IMR-90 (cell line): Measurements from ENCODE around the gene TBC1D17. TPM values are rescaled to one million over a fixed set of nuclear protein-coding genes. Genes with fewer than 3 reads are reported as not detected.

Experiments
- ATAC-seq: fragments of 200-7000 bp; cut with Tn5 transposase; 2 replicates; pipeline ENCODE4 v1.9.1; 2020; ENCODE audit warnings: low read depth, mild to moderate bottlenecking, moderate library complexity
- BruUV-seq: library from RNA; stranded (reverse); fragments of 400-500 nt; replicated peaks from 2 replicates; lab custom pipeline; 2021; lab: Mats Ljungman, UMichigan
- CTCF ChIA-PET: fragments of 300-600 bp; formaldehyde crosslinking; extraction: SDS; loops from one replicate; lab custom pipeline; 2021; ENCODE audit warnings: antibody characterized with exemption; lab: Yijun Ruan, JAX
- POLR2A ChIA-PET: fragments of 300-600 bp; sonication (Branson Sonifier 250); formaldehyde crosslinking; loops from one replicate; lab custom pipeline; 2022; ENCODE audit warnings: antibody characterized with exemption; ENCODE audit not compliant: unreplicated experiment; lab: Charles Lee
- DNase-seq: peaks from one replicate; pipeline ENCODE4 v3.0.0; 2013
- H2AFZ ChIP-seq: replicated peaks from 2 replicates; pipeline ENCODE3; 2013; ENCODE audit warnings: low read length, mild to moderate bottlenecking; ENCODE audit not compliant: poor library complexity
- H2AK5ac ChIP-seq: 2 replicates; pipeline ENCODE4 v1.6.1; 2013; ENCODE audit warnings: low read depth, low read length, inconsistent platforms
- H2AK9ac ChIP-seq: replicated peaks from 2 replicates; pipeline ENCODE3; 2013; ENCODE audit warnings: mild to moderate bottlenecking, low read depth, low read length, moderate library complexity; ENCODE audit not compliant: poor library complexity
- H2BK120ac ChIP-seq: 2 replicates; pipeline ENCODE4 v1.6.1; 2013; ENCODE audit warnings: low read depth, low read length, inconsistent platforms
- H2BK15ac ChIP-seq: 3 replicates; pipeline ENCODE4 v1.6.1; 2013; ENCODE audit warnings: low read depth, low read length, inconsistent platforms
- H2BK20ac ChIP-seq: 2 replicates; pipeline ENCODE4 v1.6.1; 2013; ENCODE audit warnings: low read depth, mild to moderate bottlenecking, inconsistent platforms, low read length, moderate library complexity
- H2BK5ac ChIP-seq: 2 replicates; pipeline ENCODE4 v1.6.1; 2013; ENCODE audit warnings: mild to moderate bottlenecking, low read depth, low read length, inconsistent platforms; ENCODE audit not compliant: poor library complexity, severe bottlenecking
- H3K14ac ChIP-seq: replicated peaks from 2 replicates; pipeline ENCODE4 v1.6.1; 2013; ENCODE audit warnings: low read depth, low read length, inconsistent platforms
- H3K18ac ChIP-seq: 2 replicates; pipeline ENCODE4 v1.6.1; 2013; ENCODE audit warnings: low read depth, low read length, control low read depth
- H3K23ac ChIP-seq: 2 replicates; pipeline ENCODE4 v1.6.1; 2013; ENCODE audit warnings: low read depth, low read length, inconsistent platforms
- H3K27ac ChIP-seq: 2 replicates; pipeline ENCODE4 v1.5.1; 2013; ENCODE audit warnings: mild to moderate bottlenecking, control low read depth, low read length; ENCODE audit not compliant: insufficient read depth
- H3K27me3 ChIP-seq: 2 replicates; pipeline ENCODE4 v1.6.1; 2013; ENCODE audit warnings: low read length; ENCODE audit not compliant: control insufficient read depth, insufficient read depth
- H3K36me3 ChIP-seq: 2 replicates; pipeline ENCODE4 v1.6.1; 2013; ENCODE audit warnings: low read length, mixed read lengths; ENCODE audit not compliant: control insufficient read depth, insufficient read depth
- H3K4ac ChIP-seq: 2 replicates; pipeline ENCODE4 v1.6.1; 2013; ENCODE audit warnings: low read depth, low read length, inconsistent platforms
- H3K4me1 ChIP-seq: 2 replicates; pipeline ENCODE4 v1.6.1; 2013; ENCODE audit warnings: low read length, mixed read lengths; ENCODE audit not compliant: control insufficient read depth, insufficient read depth
- H3K4me2 ChIP-seq: 2 replicates; pipeline ENCODE4 v1.6.1; 2013; ENCODE audit warnings: low read depth, mild to moderate bottlenecking, control low read depth, low read length, moderate library complexity
- H3K4me3 ChIP-seq: 2 replicates; pipeline ENCODE4 v1.5.1; 2013; ENCODE audit warnings: low read depth, mild to moderate bottlenecking, control low read depth, low read length, moderate library complexity; ENCODE audit not compliant: insufficient read depth
- H3K56ac ChIP-seq: 2 replicates; pipeline ENCODE4 v1.6.1; 2013; ENCODE audit warnings: low read length, inconsistent platforms; ENCODE audit not compliant: insufficient read depth; ENCODE audit errors: extremely low read depth
- H3K79me1 ChIP-seq, 2 experiments: 2 replicates each; pipeline ENCODE4 v1.6.1; 2013; ENCODE audit warnings: low read length in 2 of 2, inconsistent platforms in 1 of 2, low read depth in 1 of 2
- H3K9ac ChIP-seq: 2 replicates; pipeline ENCODE4 v1.6.1; 2013; ENCODE audit warnings: low read depth, low read length, control low read depth
- H3K9me1 ChIP-seq: 2 replicates; pipeline ENCODE4 v1.6.1; 2013; ENCODE audit warnings: low read length, inconsistent platforms; ENCODE audit not compliant: insufficient read depth
- H3K9me3 ChIP-seq: 2 replicates; pipeline ENCODE4 v1.6.1; 2013; ENCODE audit warnings: low read length; ENCODE audit not compliant: control insufficient read depth, insufficient read depth
- H4K20me1 ChIP-seq: 2 replicates; pipeline ENCODE4 v1.6.1; 2013; ENCODE audit warnings: low read length, inconsistent platforms; ENCODE audit not compliant: insufficient read depth
- H4K5ac ChIP-seq: 2 replicates; pipeline ENCODE4 v1.6.1; 2013; ENCODE audit warnings: mild to moderate bottlenecking, low read depth, low read length, control low read depth
- H4K8ac ChIP-seq, 2 experiments: 2 replicates each; pipeline ENCODE4 v1.6.1; 2013; ENCODE audit warnings: low read depth in 2 of 2, low read length in 2 of 2, control low read depth in 1 of 2, inconsistent platforms in 1 of 2
- H4K91ac ChIP-seq: 2 replicates; pipeline ENCODE4 v1.6.1; 2013; ENCODE audit warnings: low read depth, low read length, inconsistent platforms; ENCODE audit not compliant: insufficient read depth
- BHLHE40 ChIP-seq: fragments of 150-350 bp; IDR thresholded peaks from 2 replicates; pipeline ENCODE4 v1.6.1; 2016; ENCODE audit warnings: mild to moderate bottlenecking, low read depth, low read length
- CEBPB ChIP-seq: IDR thresholded peaks from 2 replicates; pipeline ENCODE4 v1.6.1; 2012; ENCODE audit warnings: low read depth, low read length, improper control_type of control experiment
- CHD1 ChIP-seq: IDR thresholded peaks from 2 replicates; pipeline ENCODE4 v1.6.1; 2012; ENCODE audit warnings: low read depth, low read length, improper control_type of control experiment
- ELK1 ChIP-seq: fragments of 150-350 bp; IDR thresholded peaks from 2 replicates; pipeline ENCODE4 v1.6.1; 2016; ENCODE audit warnings: low read depth, mild to moderate bottlenecking, low read length, moderate library complexity, borderline replicate concordance
- FOS ChIP-seq: fragments of 150-350 bp; IDR thresholded peaks from 2 replicates; pipeline ENCODE4 v1.6.1; 2016; ENCODE audit warnings: low read depth, low read length
- MAZ ChIP-seq: IDR thresholded peaks from 2 replicates; pipeline ENCODE4 v1.6.1; 2012; ENCODE audit warnings: low read depth, mild to moderate bottlenecking, low read length, improper control_type of control experiment, moderate library complexity, borderline replicate concordance
- MXI1 ChIP-seq: IDR thresholded peaks from 2 replicates; pipeline ENCODE4 v1.6.1; 2012; ENCODE audit warnings: low read depth, mild to moderate bottlenecking, low read length, moderate library complexity, borderline replicate concordance
- NFE2L2 ChIP-seq: fragments of 150-350 bp; IDR thresholded peaks from 2 replicates; pipeline ENCODE4 v1.6.1; 2016; ENCODE audit warnings: low read depth, mild to moderate bottlenecking, low read length
- POLR2A ChIP-seq: IDR thresholded peaks from 2 replicates; pipeline ENCODE4 v1.6.1; 2012; ENCODE audit warnings: mild to moderate bottlenecking, low read depth, low read length
- RAD21 ChIP-seq: IDR thresholded peaks from 2 replicates; pipeline ENCODE4 v1.6.1; 2012; ENCODE audit warnings: low read length, improper control_type of control experiment
- RFX5 ChIP-seq: IDR thresholded peaks from 2 replicates; pipeline ENCODE4 v1.8.0; 2012; ENCODE audit warnings: low read depth, mild to moderate bottlenecking, low read length, moderate library complexity
- WGBS, 2 experiments: methylation state at CpG; one replicate each; pipeline versions ENCODE4 v1.1.5 to v1.1.7; 2013; ENCODE audit warnings: missing lambda C conversion rate in 2 of 2; ENCODE audit not compliant: insufficient read length in 1 of 2; ENCODE audit errors: extremely low coverage in 2 of 2; 5-methylcytosine and 5-hydroxymethylcytosine counted together
- dilution Hi-C: fragments of 300-500 bp; cut with HindIII; formaldehyde crosslinking; loops from one replicate; pipeline ENCODE4 v1.14.3; 2018; ENCODE audit warnings: low sequenced_read_pairs; ENCODE audit not compliant: unreplicated experiment
- in situ Hi-C: fragments of 300-500 bp; cut with MboI; formaldehyde crosslinking; loops from 3 replicates; pipeline ENCODE4 v1.14.3; 2019; ENCODE audit warnings: low sequenced_read_pairs, inconsistent platforms, mixed read lengths
- intact Hi-C: fragments of 100-400 bp; cut with micrococcal nuclease; formaldehyde crosslinking; loops from 2 replicates; pipeline ENCODE4 v1.10.0; 2022
- polyA plus RNA-seq, 3 experiments: library from polyadenylated mRNA; depleted of rRNA; stranded (reverse); fragments of >200 nt; gene quantifications; 2 replicates each; pipeline ENCODE4 v1.2.3, GENCODE V29; 2012; ENCODE audit warnings: low replicate concordance in 1 of 3
- total RNA-seq: library from RNA; depleted of rRNA; stranded (reverse); fragments of >200 nt; gene quantifications from 2 replicates; pipeline ENCODE4 v1.2.3, GENCODE V29; 2012

TBC1D17 gene
- total and polyA plus RNA-seq, 2 of the 4 experiments (the other 2 are of a cell fraction) = 1.1 to 27.8 TPM

- no peak within 1 kb of the TSS for H2BK20ac ChIP-seq
- intact Hi-C loops (no loop called here), dilution Hi-C loops (no loop called here), in situ Hi-C loops (loop anchor here (10.0 kb wide), 1 partner anchor 166 kb away; the partner anchor contains the start of gene ADM5)
- H3K23ac ChIP-seq = peak within 1 kb of the TSS; percentile 87; the same call in 1 of the 2 replicates
- peak within 1 kb of the TSS; percentile 98 for H3K14ac ChIP-seq
- peak within 1 kb of the TSS; percentile 88 for H3K56ac ChIP-seq
- POLR2A ChIA-PET = interaction anchor here (0.6 to 0.9 kb wide), 3 partner anchors 25 to 210 kb away, joined by 3 to 4 read pairs (median 4); no protein-coding TSS in a partner anchor
- H3K4me1 ChIP-seq = peaks cover 16% of the 10 kb centered on the region
- H2BK15ac ChIP-seq = peak within 1 kb of the TSS; percentile 22; the same call in 1 of the 3 replicates
- DNase-seq (peak; percentile 91), ATAC-seq (peak; percentile 85)
- H3K79me1 ChIP-seq = peaks cover 27 to 79% of the 10 kb centered on the region in 2 experiments
- TF ChIP-seq CHD1 (peak; percentile 99; the same call in 1 of the 2 replicates), MXI1 (no peak), FOS (no peak), POLR2A (peak; percentile 84), RFX5 (no peak), NFE2L2 (no peak), BHLHE40 (peak; percentile 96), RAD21 (no peak), MAZ (peak; percentile 89), ELK1 (no peak), CEBPB (no peak)
- peak within 1 kb of the TSS; percentile 94 for H3K27ac ChIP-seq
- peak within 1 kb of the TSS; percentile 94 for H3K4me2 ChIP-seq
- peaks cover 16% of the 10 kb centered on the region; the same call in 1 of the 2 replicates for H3K36me3 ChIP-seq
- 1% methylated on average over 53 of the region's 98 CpGs; no CpG with 5 or more reads in 1 of the 2 experiments for WGBS, 2 experiments
- H4K91ac ChIP-seq = peak within 1 kb of the TSS; percentile 90
- H3K4ac ChIP-seq = peak within 1 kb of the TSS; percentile 97
- H3K18ac ChIP-seq = peak within 1 kb of the TSS; percentile 74
- peaks cover 15% of the 10 kb centered on the region for H3K9me1 ChIP-seq
- peak within 1 kb of the TSS; percentile 70 for H2BK120ac ChIP-seq
- CTCF ChIA-PET = no interaction called here
- H3K27me3 ChIP-seq = no peaks in the 10 kb centered on the region
- peak within 1 kb of the TSS; percentile 90 for H2AFZ ChIP-seq
- no peaks in the 10 kb centered on the region for H3K9me3 ChIP-seq
- H4K8ac ChIP-seq = peak within 1 kb of the TSS; percentile 92 to 94
- H4K5ac ChIP-seq = peak within 1 kb of the TSS; percentile 86
- H2AK5ac ChIP-seq = peak within 1 kb of the TSS; percentile 96
- H3K4me3 ChIP-seq = peak within 1 kb of the TSS; percentile 60
- H3K9ac ChIP-seq = peak within 1 kb of the TSS; percentile 90
- BruUV-seq = no TSS peak
- peak within 1 kb of the TSS; percentile 99 for H2AK9ac ChIP-seq
- peaks cover 49% of the 10 kb centered on the region for H4K20me1 ChIP-seq
- peak within 1 kb of the TSS; percentile 86 for H2BK5ac ChIP-seq
Measured at GRCh38 chr19:49850487-49851342, 26.8 kb upstream of the TBC1D17 start, which contains the start of gene PTOV1. Gene PTOV1, plus strand, starts transcription at chr19:49851159.
